GM12892 (cell line): ENCODE data around the gene CCDC90B.

Experiments
- DNase-seq: peaks from one replicate; pipeline ENCODE4 v3.0.0; 2011; ENCODE audit not compliant: insufficient read length
- FAIRE-seq: peaks from 2 replicates; lab custom pipeline; 2011; peaks lifted over from hg19 to GRCh38; lab: Jason Lieb, UNC
- POLR2A ChIP-seq: IDR thresholded peaks from 2 replicates; pipeline ENCODE4 v1.6.1; 2011; ENCODE audit warnings: low read depth, low read length, control low read depth
- POLR2AphosphoS5 ChIP-seq: IDR thresholded peaks from 2 replicates; pipeline ENCODE4 v1.6.1; 2011; ENCODE audit warnings: low read depth, low read length, control low read depth
- TAF1 ChIP-seq: IDR thresholded peaks from 2 replicates; pipeline ENCODE4 v1.6.1; 2011; ENCODE audit warnings: low read depth, mild to moderate bottlenecking, control low read depth, low read length, borderline replicate concordance

The CCDC90B gene

GRCh38 chr11:83252941-83253340, 33.2 kb downstream of the CCDC90B start:
- TF ChIP-seq POLR2A, result no peak
- TF ChIP-seq POLR2AphosphoS5, result no peak
- no peak for TF ChIP-seq TAF1
- FAIRE-seq (no peak), DNase-seq (no peak)

- DNase-seq (no peak), FAIRE-seq (no peak)
- TF ChIP-seq TAF1 (no peak), POLR2A (no peak), POLR2AphosphoS5 (no peak)
Measured at GRCh38 chr11:83252266-83252665, 33.9 kb downstream of the CCDC90B start.

- DNase-seq, result no peak
- FAIRE-seq, result peak; percentile 44
- TF ChIP-seq TAF1, result no peak
- TF ChIP-seq POLR2AphosphoS5, result no peak
Measured at GRCh38 chr11:83249972-83250593, 36.1 kb downstream of the CCDC90B start.

GRCh38 chr11:83249445-83249844, 36.7 kb downstream of the CCDC90B start:
- no peak for DNase-seq
- FAIRE-seq, result peak; percentile 82
- no peak for TF ChIP-seq POLR2AphosphoS5
- TF ChIP-seq TAF1, result no peak
- TF ChIP-seq POLR2A, result no peak

- no peak for TF ChIP-seq TAF1
- TF ChIP-seq POLR2AphosphoS5, result no peak
- no peak for TF ChIP-seq POLR2A
- FAIRE-seq (no peak), DNase-seq (no peak)
Measured at GRCh38 chr11:83241291-83241946, 44.7 kb downstream of the CCDC90B start.

GRCh38 chr11:83238111-83238510, 48.1 kb downstream of the CCDC90B start:
- no peak for FAIRE-seq
- DNase-seq, result no peak
- TF ChIP-seq TAF1, result no peak
- TF ChIP-seq POLR2AphosphoS5, result no peak
- no peak for TF ChIP-seq POLR2A

- peak; percentile 5 for FAIRE-seq
- TF ChIP-seq TAF1 (no peak), POLR2A (no peak), POLR2AphosphoS5 (no peak)
Measured at GRCh38 chr11:83235825-83236224, 50.3 kb downstream of the CCDC90B start.

GRCh38 chr11:83223457-83223856, 62.7 kb downstream of the CCDC90B start:
- no peak for DNase-seq
- no peak for FAIRE-seq

More at GRCh38 chr11:83235825-83236224, 50.3 kb downstream of the CCDC90B start:
- DNase-seq, result no peak

GRCh38 chr11:83222499-83222898, 63.7 kb downstream of the CCDC90B start:
- no peak for FAIRE-seq

More at GRCh38 chr11:83223457-83223856, 62.7 kb downstream of the CCDC90B start:
- TF ChIP-seq POLR2A, result no peak
- no peak for TF ChIP-seq TAF1
- no peak for TF ChIP-seq POLR2AphosphoS5

GRCh38 chr11:83221694-83222093, 64.5 kb downstream of the CCDC90B start:
- no peak for DNase-seq
- TF ChIP-seq TAF1 (no peak), POLR2AphosphoS5 (no peak)
- no peak for FAIRE-seq

More at GRCh38 chr11:83222499-83222898, 63.7 kb downstream of the CCDC90B start:
- DNase-seq, result no peak
- no peak for TF ChIP-seq TAF1
- no peak for TF ChIP-seq POLR2AphosphoS5
- TF ChIP-seq POLR2A, result no peak

GRCh38 chr11:83220260-83220659, 65.9 kb downstream of the CCDC90B start:
- TF ChIP-seq TAF1 (no peak), POLR2A (no peak), POLR2AphosphoS5 (no peak)
- no peak for DNase-seq
- no peak for FAIRE-seq

- TF ChIP-seq POLR2AphosphoS5, result no peak
- TF ChIP-seq TAF1, result no peak
- TF ChIP-seq POLR2A, result no peak
- FAIRE-seq, result peak; percentile 38
- DNase-seq, result no peak
Measured at GRCh38 chr11:83219095-83219494, 67.1 kb downstream of the CCDC90B start.
